ENCODE measurements around the gene GXYLT2. TPM values are rescaled to one million over a fixed set of nuclear protein-coding genes. Genes with fewer than 3 reads are reported as not detected.

Gene GXYLT2
- total RNA-seq, 4 donors from 2014 or later, result 1.5 to 12.5 (median 7.5) TPM

DNA sequence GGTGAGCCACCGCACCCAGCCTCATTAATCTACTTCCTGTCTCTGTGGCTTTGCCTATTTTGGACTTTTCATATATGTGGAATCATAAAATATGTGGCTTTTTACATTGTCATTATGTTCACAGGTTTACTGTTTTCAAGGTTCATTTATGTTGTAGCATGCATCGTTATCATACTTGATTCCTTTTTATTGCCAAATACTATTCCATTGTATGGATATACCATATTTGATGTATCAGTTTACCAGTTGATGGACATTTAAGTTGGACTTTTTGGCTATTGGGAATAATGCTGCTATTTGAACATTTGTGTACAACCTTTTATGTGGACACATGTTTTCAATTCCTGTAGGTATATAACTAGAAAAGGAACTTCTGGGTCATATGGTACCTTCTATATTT, 14.0 kb downstream of the GXYLT2 start:
- no peak for DNase-seq
- WGBS, 2 donors (ENCODE audit: low coverage in 1 of 2), result 86 to 90% methylated on average over 1 to 2 of the region's 2 CpGs
- H3K4me1 ChIP-seq, result peaks cover 0 to 14% (median 8%) of the 10 kb centered on the region in 4 donors
- H3K4me3 ChIP-seq, result no peak overlapping the region
- in situ Hi-C loops (cut with MboI; ENCODE audit: low pct_ligation_motif_present in 1 of 4, low pct_unique_long_range_greater_than_20kb in 1 of 4, low sequenced_read_pairs in 3 of 4) (no loop called here), intact Hi-C loops (cut with DNase I; ENCODE audit: low total_unique reads) (no loop called here)
- TF ChIP-seq POLR2A (IDR thresholded peaks at IDR 0.05) (no peak), POLR2AphosphoS5 (IDR thresholded peaks at IDR 0.05) (no peak), EP300 (IDR thresholded peaks at IDR 0.05; ENCODE audit: low read depth) (no peak)
- TF ChIP-seq, protein P1, sequence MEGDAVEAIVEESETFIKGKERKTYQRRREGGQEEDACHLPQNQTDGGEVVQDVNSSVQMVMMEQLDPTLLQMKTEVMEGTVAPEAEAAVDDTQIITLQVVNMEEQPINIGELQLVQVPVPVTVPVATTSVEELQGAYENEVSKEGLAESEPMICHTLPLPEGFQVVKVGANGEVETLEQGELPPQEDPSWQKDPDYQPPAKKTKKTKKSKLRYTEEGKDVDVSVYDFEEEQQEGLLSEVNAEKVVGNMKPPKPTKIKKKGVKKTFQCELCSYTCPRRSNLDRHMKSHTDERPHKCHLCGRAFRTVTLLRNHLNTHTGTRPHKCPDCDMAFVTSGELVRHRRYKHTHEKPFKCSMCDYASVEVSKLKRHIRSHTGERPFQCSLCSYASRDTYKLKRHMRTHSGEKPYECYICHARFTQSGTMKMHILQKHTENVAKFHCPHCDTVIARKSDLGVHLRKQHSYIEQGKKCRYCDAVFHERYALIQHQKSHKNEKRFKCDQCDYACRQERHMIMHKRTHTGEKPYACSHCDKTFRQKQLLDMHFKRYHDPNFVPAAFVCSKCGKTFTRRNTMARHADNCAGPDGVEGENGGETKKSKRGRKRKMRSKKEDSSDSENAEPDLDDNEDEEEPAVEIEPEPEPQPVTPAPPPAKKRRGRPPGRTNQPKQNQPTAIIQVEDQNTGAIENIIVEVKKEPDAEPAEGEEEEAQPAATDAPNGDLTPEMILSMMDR (IDR thresholded peaks at IDR 0.05), result no peak
- H3K27ac ChIP-seq, result no peak overlapping the region
- H3K36me3 ChIP-seq, result no peaks in the 10 kb centered on the region
- no peaks in the 10 kb centered on the region for H3K9me3 ChIP-seq
- no peaks in the 10 kb centered on the region for H3K27me3 ChIP-seq

DNA sequence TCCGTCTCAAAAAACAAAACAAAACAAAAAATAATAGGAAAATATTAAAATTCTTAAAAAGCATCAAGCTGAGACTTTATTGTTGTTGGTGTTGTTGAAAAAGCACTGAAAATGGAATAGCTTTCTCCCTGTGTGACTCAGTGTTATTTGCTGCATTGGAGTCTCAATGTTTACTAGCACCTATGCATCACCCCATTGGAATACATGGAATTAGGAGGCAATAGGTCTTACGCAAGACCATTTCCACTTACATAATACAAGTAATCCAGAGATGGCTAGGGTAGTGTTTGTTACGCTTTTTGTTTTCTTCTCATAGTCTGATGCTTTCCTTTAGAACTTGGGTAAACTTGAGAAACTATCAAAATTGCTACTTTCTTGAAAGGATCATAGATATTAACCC, 15.2 kb downstream of the GXYLT2 start:
- Histone ChIP-seq H3K36me3 (no peaks in the 10 kb centered on the region), H3K27ac (no peak overlapping the region), H3K4me1 (peaks cover 0 to 12% (median 3%) of the 10 kb centered on the region in 4 donors), H3K4me3 (no peak overlapping the region), H3K27me3 (no peaks in the 10 kb centered on the region), H3K9me3 (no peaks in the 10 kb centered on the region)
- WGBS, 2 donors (ENCODE audit: low coverage in 1 of 2), result 85 to 87% methylated on average over 3 of the region's 3 CpGs
- no peak for DNase-seq
- intact Hi-C loops (cut with DNase I; ENCODE audit: low total_unique reads), result no loop called here
- in situ Hi-C loops (cut with MboI; ENCODE audit: low pct_ligation_motif_present in 1 of 4, low pct_unique_long_range_greater_than_20kb in 1 of 4, low sequenced_read_pairs in 3 of 4), result no loop called here
- TF ChIP-seq EP300 (IDR thresholded peaks at IDR 0.05; ENCODE audit: low read depth), result no peak
- TF ChIP-seq, protein P1 (IDR thresholded peaks at IDR 0.05), result no peak
- peak in 1 of 3 donors; percentile 73 for TF ChIP-seq POLR2AphosphoS5 (IDR thresholded peaks at IDR 0.05)
- no peak for TF ChIP-seq POLR2A (IDR thresholded peaks at IDR 0.05)

DNA sequence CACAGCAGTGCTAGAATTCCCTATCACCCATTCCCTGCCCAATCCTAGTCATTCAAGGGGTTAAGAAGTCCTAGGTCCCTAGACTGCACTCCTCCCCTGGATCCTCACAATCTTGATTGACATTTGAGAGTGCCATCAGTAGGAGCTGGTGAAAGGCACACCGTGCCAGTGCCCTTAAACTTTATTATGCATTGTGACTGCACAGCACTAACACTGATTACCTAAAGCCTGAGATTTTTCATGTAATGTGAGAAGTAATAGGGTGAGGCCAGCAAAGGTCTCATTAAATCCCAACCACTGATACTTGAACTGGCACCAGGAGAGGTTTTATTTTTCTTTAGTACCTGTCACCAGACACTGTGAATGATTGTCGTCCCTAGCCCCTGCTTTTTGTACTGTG, 16.3 kb downstream of the GXYLT2 start:
- WGBS, 2 donors (ENCODE audit: low coverage in 1 of 2), result 42 to 62% methylated on average over 2 of the region's 2 CpGs

DNA sequence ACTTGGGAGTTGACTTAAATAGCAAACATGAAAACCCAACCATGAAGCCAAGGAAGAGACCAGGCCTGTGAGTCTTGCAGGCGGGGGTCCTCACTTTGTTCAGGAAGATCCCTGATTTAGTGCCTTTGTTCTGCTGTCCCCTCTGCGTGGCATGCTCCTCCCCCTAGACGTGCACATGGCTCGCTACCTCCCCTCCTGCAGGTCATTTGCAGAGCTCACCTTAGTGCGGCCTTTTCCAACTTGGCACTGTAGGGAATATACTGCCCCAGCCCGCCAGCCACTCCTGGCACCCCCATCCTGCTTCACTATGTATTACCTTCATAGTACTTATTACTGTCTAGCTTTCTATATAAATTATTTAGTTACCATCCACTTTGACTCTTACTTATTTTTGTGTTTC, 18.3 kb downstream of the GXYLT2 start:
- Histone ChIP-seq H3K9me3 (no peaks in the 10 kb centered on the region), H3K36me3 (no peaks in the 10 kb centered on the region), H3K4me1 (peaks cover 0 to 7% (median 4%) of the 10 kb centered on the region in 4 donors), H3K27me3 (no peaks in the 10 kb centered on the region), H3K4me3 (no peak overlapping the region), H3K27ac (no peak overlapping the region)
- 90 to 100% methylated on average over 1 to 6 of the region's 6 CpGs for WGBS, 2 donors (ENCODE audit: low coverage in 1 of 2)
- in situ Hi-C loops (cut with MboI; ENCODE audit: low pct_ligation_motif_present in 1 of 4, low pct_unique_long_range_greater_than_20kb in 1 of 4, low sequenced_read_pairs in 3 of 4) (no loop called here), intact Hi-C loops (cut with DNase I; ENCODE audit: low total_unique reads) (no loop called here)
- DNase-seq, result no peak
- no peak for TF ChIP-seq POLR2AphosphoS5 (IDR thresholded peaks at IDR 0.05)
- TF ChIP-seq EP300 (IDR thresholded peaks at IDR 0.05; ENCODE audit: low read depth), result no peak
- TF ChIP-seq, protein P1 (IDR thresholded peaks at IDR 0.05), result no peak
- no peak for TF ChIP-seq POLR2A (IDR thresholded peaks at IDR 0.05)

More for the DNA sequence above, 16.3 kb downstream of the GXYLT2 start:
- DNase-seq, result no peak
- H3K4me1 ChIP-seq, result peaks cover 0 to 11% (median 4%) of the 10 kb centered on the region in 4 donors
- no peaks in the 10 kb centered on the region for H3K27me3 ChIP-seq
- TF ChIP-seq POLR2A (IDR thresholded peaks at IDR 0.05) (no peak), EP300 (IDR thresholded peaks at IDR 0.05; ENCODE audit: low read depth) (no peak), POLR2AphosphoS5 (IDR thresholded peaks at IDR 0.05) (no peak)
- TF ChIP-seq, protein P1 (IDR thresholded peaks at IDR 0.05), result no peak
- intact Hi-C loops (cut with DNase I; ENCODE audit: low total_unique reads) (no loop called here), in situ Hi-C loops (cut with MboI; ENCODE audit: low pct_ligation_motif_present in 1 of 4, low pct_unique_long_range_greater_than_20kb in 1 of 4, low sequenced_read_pairs in 3 of 4) (no loop called here)
- no peaks in the 10 kb centered on the region for H3K36me3 ChIP-seq
- H3K4me3 ChIP-seq, result no peak overlapping the region
- no peak overlapping the region for H3K27ac ChIP-seq
- no peaks in the 10 kb centered on the region for H3K9me3 ChIP-seq

Data from transverse colon (tissue), 4 donors.